IMR-90 (cell line): ENCODE measurements around the gene TAS2R30. TPM values are rescaled to one million over a fixed set of nuclear protein-coding genes. Genes with fewer than 3 reads are reported as not detected.

Source experiments
- ATAC-seq: fragments of 200-7000 bp; cut with Tn5 transposase; 2 replicates; pipeline ENCODE4 v1.9.1; 2020; ENCODE audit warnings: low read depth, mild to moderate bottlenecking, moderate library complexity
- BruUV-seq: library from RNA; stranded (reverse); fragments of 400-500 nt; replicated peaks from 2 replicates; lab custom pipeline; 2021; lab: Mats Ljungman, UMichigan
- CTCF ChIA-PET: fragments of 300-600 bp; formaldehyde crosslinking; extraction: SDS; loops from one replicate; lab custom pipeline; 2021; ENCODE audit warnings: antibody characterized with exemption; lab: Yijun Ruan, JAX
- POLR2A ChIA-PET: fragments of 300-600 bp; sonication (Branson Sonifier 250); formaldehyde crosslinking; loops from one replicate; lab custom pipeline; 2022; ENCODE audit warnings: antibody characterized with exemption; ENCODE audit not compliant: unreplicated experiment; lab: Charles Lee
- DNase-seq: peaks from one replicate; pipeline ENCODE4 v3.0.0; 2013
- H2AFZ ChIP-seq: replicated peaks from 2 replicates; pipeline ENCODE3; 2013; ENCODE audit warnings: low read length, mild to moderate bottlenecking; ENCODE audit not compliant: poor library complexity
- H2AK5ac ChIP-seq: 2 replicates; pipeline ENCODE4 v1.6.1; 2013; ENCODE audit warnings: low read depth, low read length, inconsistent platforms
- H2AK9ac ChIP-seq: replicated peaks from 2 replicates; pipeline ENCODE3; 2013; ENCODE audit warnings: mild to moderate bottlenecking, low read depth, low read length, moderate library complexity; ENCODE audit not compliant: poor library complexity
- H2BK120ac ChIP-seq: 2 replicates; pipeline ENCODE4 v1.6.1; 2013; ENCODE audit warnings: low read depth, low read length, inconsistent platforms
- H2BK15ac ChIP-seq: 3 replicates; pipeline ENCODE4 v1.6.1; 2013; ENCODE audit warnings: low read depth, low read length, inconsistent platforms
- H2BK20ac ChIP-seq: 2 replicates; pipeline ENCODE4 v1.6.1; 2013; ENCODE audit warnings: low read depth, mild to moderate bottlenecking, inconsistent platforms, low read length, moderate library complexity
- H2BK5ac ChIP-seq: 2 replicates; pipeline ENCODE4 v1.6.1; 2013; ENCODE audit warnings: mild to moderate bottlenecking, low read depth, low read length, inconsistent platforms; ENCODE audit not compliant: poor library complexity, severe bottlenecking
- H3K14ac ChIP-seq: replicated peaks from 2 replicates; pipeline ENCODE4 v1.6.1; 2013; ENCODE audit warnings: low read depth, low read length, inconsistent platforms
- H3K18ac ChIP-seq: 2 replicates; pipeline ENCODE4 v1.6.1; 2013; ENCODE audit warnings: low read depth, low read length, control low read depth
- H3K23ac ChIP-seq: 2 replicates; pipeline ENCODE4 v1.6.1; 2013; ENCODE audit warnings: low read depth, low read length, inconsistent platforms
- H3K27ac ChIP-seq: 2 replicates; pipeline ENCODE4 v1.5.1; 2013; ENCODE audit warnings: mild to moderate bottlenecking, control low read depth, low read length; ENCODE audit not compliant: insufficient read depth
- H3K27me3 ChIP-seq: 2 replicates; pipeline ENCODE4 v1.6.1; 2013; ENCODE audit warnings: low read length; ENCODE audit not compliant: control insufficient read depth, insufficient read depth
- H3K36me3 ChIP-seq: 2 replicates; pipeline ENCODE4 v1.6.1; 2013; ENCODE audit warnings: low read length, mixed read lengths; ENCODE audit not compliant: control insufficient read depth, insufficient read depth
- H3K4ac ChIP-seq: 2 replicates; pipeline ENCODE4 v1.6.1; 2013; ENCODE audit warnings: low read depth, low read length, inconsistent platforms
- H3K4me1 ChIP-seq: 2 replicates; pipeline ENCODE4 v1.6.1; 2013; ENCODE audit warnings: low read length, mixed read lengths; ENCODE audit not compliant: control insufficient read depth, insufficient read depth
- H3K4me2 ChIP-seq: 2 replicates; pipeline ENCODE4 v1.6.1; 2013; ENCODE audit warnings: low read depth, mild to moderate bottlenecking, control low read depth, low read length, moderate library complexity
- H3K4me3 ChIP-seq: 2 replicates; pipeline ENCODE4 v1.5.1; 2013; ENCODE audit warnings: low read depth, mild to moderate bottlenecking, control low read depth, low read length, moderate library complexity; ENCODE audit not compliant: insufficient read depth
- H3K56ac ChIP-seq: 2 replicates; pipeline ENCODE4 v1.6.1; 2013; ENCODE audit warnings: low read length, inconsistent platforms; ENCODE audit not compliant: insufficient read depth; ENCODE audit errors: extremely low read depth
- H3K79me1 ChIP-seq, 2 experiments: 2 replicates each; pipeline ENCODE4 v1.6.1; 2013; ENCODE audit warnings: low read length in 2 of 2, inconsistent platforms in 1 of 2, low read depth in 1 of 2
- H3K9ac ChIP-seq: 2 replicates; pipeline ENCODE4 v1.6.1; 2013; ENCODE audit warnings: low read depth, low read length, control low read depth
- H3K9me1 ChIP-seq: 2 replicates; pipeline ENCODE4 v1.6.1; 2013; ENCODE audit warnings: low read length, inconsistent platforms; ENCODE audit not compliant: insufficient read depth
- H3K9me3 ChIP-seq: 2 replicates; pipeline ENCODE4 v1.6.1; 2013; ENCODE audit warnings: low read length; ENCODE audit not compliant: control insufficient read depth, insufficient read depth
- H4K20me1 ChIP-seq: 2 replicates; pipeline ENCODE4 v1.6.1; 2013; ENCODE audit warnings: low read length, inconsistent platforms; ENCODE audit not compliant: insufficient read depth
- H4K5ac ChIP-seq: 2 replicates; pipeline ENCODE4 v1.6.1; 2013; ENCODE audit warnings: mild to moderate bottlenecking, low read depth, low read length, control low read depth
- H4K8ac ChIP-seq, 2 experiments: 2 replicates each; pipeline ENCODE4 v1.6.1; 2013; ENCODE audit warnings: low read depth in 2 of 2, low read length in 2 of 2, control low read depth in 1 of 2, inconsistent platforms in 1 of 2
- H4K91ac ChIP-seq: 2 replicates; pipeline ENCODE4 v1.6.1; 2013; ENCODE audit warnings: low read depth, low read length, inconsistent platforms; ENCODE audit not compliant: insufficient read depth
- CEBPB ChIP-seq: IDR thresholded peaks from 2 replicates; pipeline ENCODE4 v1.6.1; 2012; ENCODE audit warnings: low read depth, low read length, improper control_type of control experiment
- CHD1 ChIP-seq: IDR thresholded peaks from 2 replicates; pipeline ENCODE4 v1.6.1; 2012; ENCODE audit warnings: low read depth, low read length, improper control_type of control experiment
- FOS ChIP-seq: fragments of 150-350 bp; IDR thresholded peaks from 2 replicates; pipeline ENCODE4 v1.6.1; 2016; ENCODE audit warnings: low read depth, low read length
- MAFK ChIP-seq: IDR thresholded peaks from 2 replicates; pipeline ENCODE4 v1.6.1; 2012; ENCODE audit warnings: low read depth, low read length, improper control_type of control experiment
- MAZ ChIP-seq: IDR thresholded peaks from 2 replicates; pipeline ENCODE4 v1.6.1; 2012; ENCODE audit warnings: low read depth, mild to moderate bottlenecking, low read length, improper control_type of control experiment, moderate library complexity, borderline replicate concordance
- RAD21 ChIP-seq: IDR thresholded peaks from 2 replicates; pipeline ENCODE4 v1.6.1; 2012; ENCODE audit warnings: low read length, improper control_type of control experiment
- WGBS, 2 experiments: methylation state at CpG; one replicate each; pipeline versions ENCODE4 v1.1.5 to v1.1.7; 2013; ENCODE audit warnings: missing lambda C conversion rate in 2 of 2; ENCODE audit not compliant: insufficient read length in 1 of 2; ENCODE audit errors: extremely low coverage in 2 of 2; 5-methylcytosine and 5-hydroxymethylcytosine counted together
- dilution Hi-C: fragments of 300-500 bp; cut with HindIII; formaldehyde crosslinking; loops from one replicate; pipeline ENCODE4 v1.14.3; 2018; ENCODE audit warnings: low sequenced_read_pairs; ENCODE audit not compliant: unreplicated experiment
- in situ Hi-C: fragments of 300-500 bp; cut with MboI; formaldehyde crosslinking; loops from 3 replicates; pipeline ENCODE4 v1.14.3; 2019; ENCODE audit warnings: low sequenced_read_pairs, inconsistent platforms, mixed read lengths
- intact Hi-C: fragments of 100-400 bp; cut with micrococcal nuclease; formaldehyde crosslinking; loops from 2 replicates; pipeline ENCODE4 v1.10.0; 2022
- polyA plus RNA-seq, 3 experiments: library from polyadenylated mRNA; depleted of rRNA; stranded (reverse); fragments of >200 nt; gene quantifications; 2 replicates each; pipeline ENCODE4 v1.2.3, GENCODE V29; 2012; ENCODE audit warnings: low replicate concordance in 1 of 3
- total RNA-seq: library from RNA; depleted of rRNA; stranded (reverse); fragments of >200 nt; gene quantifications from 2 replicates; pipeline ENCODE4 v1.2.3, GENCODE V29; 2012
- TF ChIP-seq, protein P1 (sequence below): fragments of 150-350 bp; IDR thresholded peaks from 2 replicates; pipeline ENCODE4 v1.6.1; 2016; ENCODE audit warnings: low read depth, mild to moderate bottlenecking, low read length, moderate library complexity, borderline replicate concordance
- TF ChIP-seq, protein P2 (sequence below): fragments of 150-350 bp; IDR thresholded peaks from 2 replicates; pipeline ENCODE4 v1.6.1; 2017; ENCODE audit warnings: mild to moderate bottlenecking, antibody characterized with exemption, low read length, low read depth

The TAS2R30 gene
- total and polyA plus RNA-seq, 2 of the 4 experiments (the other 2 are of a cell fraction), result 0.03 to 5.0 TPM

DNA sequence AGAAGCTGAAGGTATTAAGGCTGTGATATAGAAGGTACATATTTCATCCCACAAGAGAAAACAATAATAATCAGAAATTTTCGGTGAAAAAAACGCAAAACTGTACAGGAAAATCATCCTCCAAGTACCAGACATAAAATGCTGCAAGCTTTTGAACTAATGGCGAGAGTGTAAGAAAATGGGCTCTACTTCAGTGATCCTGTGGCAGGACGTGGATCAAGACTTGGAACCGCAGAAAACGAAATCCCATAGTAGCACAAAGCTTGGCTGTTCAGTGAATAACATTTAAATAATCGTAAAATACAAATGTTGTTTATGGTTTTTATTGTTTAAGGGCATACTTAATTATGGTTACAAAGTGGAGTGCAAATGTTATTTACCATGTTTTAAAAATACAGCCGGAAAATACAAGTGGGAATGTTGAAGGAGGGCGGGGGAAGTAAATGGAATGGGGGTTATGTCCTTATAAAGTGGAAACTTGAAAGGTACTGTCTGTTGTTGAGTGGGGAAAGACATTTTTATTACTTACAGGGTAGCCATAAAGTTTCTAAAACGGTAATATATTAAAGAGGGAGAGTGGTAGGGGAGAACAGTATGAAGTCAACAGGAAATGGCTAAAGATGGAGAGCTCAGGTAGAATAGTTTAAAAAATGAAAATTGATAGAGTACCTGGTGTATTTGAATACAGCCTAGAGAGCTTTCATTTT is 37.7 kb upstream of the TAS2R30 start:
- Histone ChIP-seq H2AFZ (no peak overlapping the region), H3K36me3 (peaks cover 2% of the 10 kb centered on the region), H4K5ac (peak overlapping the region; percentile 74; the same call in 1 of the 2 replicates), H2AK9ac (no peak overlapping the region), H3K4me1 (no peaks in the 10 kb centered on the region), H2BK120ac (peak overlapping the region; percentile 2; the same call in 1 of the 2 replicates), H3K4me3 (peak overlapping the region; percentile 96), H4K8ac (peak overlapping the region; percentile 81 to 83), H3K79me1 (peaks cover 14 to 60% of the 10 kb centered on the region in 2 experiments), H3K18ac (peak overlapping the region; percentile 78; the same call in 1 of the 2 replicates), H3K27me3 (no peaks in the 10 kb centered on the region), H3K56ac (peak overlapping the region; percentile 92), H2AK5ac (no peak overlapping the region), H4K20me1 (peaks cover under 1% of the 10 kb centered on the region; the same call in 1 of the 2 replicates), H2BK20ac (no peak overlapping the region), H3K9me3 (no peaks in the 10 kb centered on the region), H3K9ac (peak overlapping the region; percentile 99), H3K4ac (peak overlapping the region; percentile 52; the same call in 1 of the 2 replicates), H4K91ac (no peak overlapping the region), H3K9me1 (peaks cover 5% of the 10 kb centered on the region; the same call in 1 of the 2 replicates), H3K14ac (peak overlapping the region; percentile 82; the same call in 1 of the 2 replicates), H3K27ac (peak overlapping the region; percentile 90; the same call in 1 of the 2 replicates), H2BK5ac (peak overlapping the region; percentile 86), H3K4me2 (peak overlapping the region; percentile 99), H2BK15ac (no peak overlapping the region), H3K23ac (peak overlapping the region; percentile 57; the same call in 1 of the 2 replicates)
- BruUV-seq, result no TSS peak
- ATAC-seq (peak; percentile 22), DNase-seq (peak; percentile 19)
- dilution Hi-C loops, result no loop called here
- ChIA-PET POLR2A (no interaction called here), CTCF (interaction anchor here (0.9 to 1.0 kb wide), 2 partner anchors 11 to 422 kb away, joined by 3 read pairs; no protein-coding TSS in a partner anchor)
- intact Hi-C loops, result loop anchor here (10.0 kb wide), 1 partner anchor 337 kb away; no protein-coding TSS in a partner anchor
- WGBS, 2 experiments, result no CpG with 5 or more reads among the region's 10 CpGs
- in situ Hi-C loops, result no loop called here
- TF ChIP-seq FOS, result no peak
- TF ChIP-seq, protein P1, sequence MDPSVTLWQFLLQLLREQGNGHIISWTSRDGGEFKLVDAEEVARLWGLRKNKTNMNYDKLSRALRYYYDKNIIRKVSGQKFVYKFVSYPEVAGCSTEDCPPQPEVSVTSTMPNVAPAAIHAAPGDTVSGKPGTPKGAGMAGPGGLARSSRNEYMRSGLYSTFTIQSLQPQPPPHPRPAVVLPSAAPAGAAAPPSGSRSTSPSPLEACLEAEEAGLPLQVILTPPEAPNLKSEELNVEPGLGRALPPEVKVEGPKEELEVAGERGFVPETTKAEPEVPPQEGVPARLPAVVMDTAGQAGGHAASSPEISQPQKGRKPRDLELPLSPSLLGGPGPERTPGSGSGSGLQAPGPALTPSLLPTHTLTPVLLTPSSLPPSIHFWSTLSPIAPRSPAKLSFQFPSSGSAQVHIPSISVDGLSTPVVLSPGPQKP, result no peak
- TF ChIP-seq CEBPB, result no peak
- TF ChIP-seq CHD1, result no peak
- TF ChIP-seq MAZ, result no peak
- no peak for TF ChIP-seq MAFK
- TF ChIP-seq, protein P2, sequence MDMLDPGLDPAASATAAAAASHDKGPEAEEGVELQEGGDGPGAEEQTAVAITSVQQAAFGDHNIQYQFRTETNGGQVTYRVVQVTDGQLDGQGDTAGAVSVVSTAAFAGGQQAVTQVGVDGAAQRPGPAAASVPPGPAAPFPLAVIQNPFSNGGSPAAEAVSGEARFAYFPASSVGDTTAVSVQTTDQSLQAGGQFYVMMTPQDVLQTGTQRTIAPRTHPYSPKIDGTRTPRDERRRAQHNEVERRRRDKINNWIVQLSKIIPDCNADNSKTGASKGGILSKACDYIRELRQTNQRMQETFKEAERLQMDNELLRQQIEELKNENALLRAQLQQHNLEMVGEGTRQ, result no peak
- TF ChIP-seq RAD21, result no peak
